NCI-H1092 treated with DMSO at 0.1 percent for 48 hours (cell line): Measurements from ENCODE around the gene MED31.
"Not testable (repeated sequence)": the region's sequence is repeated elsewhere in the genome, so short reads cannot be mapped to it uniquely, and the experiment has no call there.

Experiments used
- DNase-seq: peaks from one replicate; lab custom pipeline; 2025; lab: John Stamatoyannopoulos, UW

The MED31 gene

GRCh38 chr17:6655732-6656361, 4.4 kb upstream of the MED31 start:
- DNase-seq, result not testable (repeated sequence)

- DNase-seq, result peak; percentile 9
Measured at GRCh38 chr17:6654841-6655731, 3.7 kb upstream of the MED31 start.

- no peak for DNase-seq
Measured at GRCh38 chr17:6651919-6652452, 581 bp upstream of the MED31 start.

GRCh38 chr17:6648181-6648580, 3.2 kb downstream of the MED31 start:
- DNase-seq, result no peak

- DNase-seq, result no peak
Measured at GRCh38 chr17:6643451-6644125, 7.8 kb downstream of the MED31 start.

- DNase-seq, result no peak
Measured at GRCh38 chr17:6642592-6642991, 8.8 kb downstream of the MED31 start.

- DNase-seq, result peak; percentile 23
Measured at GRCh38 chr17:6641247-6641863, 10.1 kb downstream of the MED31 start.

- DNase-seq, result peak; percentile 83
Measured at GRCh38 chr17:6640536-6641246, 10.7 kb downstream of the MED31 start, which contains the start of the genes KIAA0753 and TXNDC17. Gene KIAA0753, minus strand, starts transcription at chr17:6640711. Its CDS starts 5,608 bp downstream, at chr17:6635103. Gene TXNDC17, plus strand, starts transcription at chr17:6641060. Its CDS starts 23 bp downstream, at chr17:6641083.

- DNase-seq, result no peak
Measured at GRCh38 chr17:6639586-6640535, 11.5 kb downstream of the MED31 start.

GRCh38 chr17:6639014-6639585, 12.3 kb downstream of the MED31 start:
- no peak for DNase-seq

GRCh38 chr17:6638046-6638908, 13.1 kb downstream of the MED31 start:
- no peak for DNase-seq

GRCh38 chr17:6637458-6637840, 14.0 kb downstream of the MED31 start:
- DNase-seq, result no peak

GRCh38 chr17:6636616-6637457, 14.6 kb downstream of the MED31 start:
- no peak for DNase-seq

- no peak for DNase-seq
Measured at GRCh38 chr17:6636105-6636504, 15.3 kb downstream of the MED31 start.

GRCh38 chr17:6633263-6633662, 18.1 kb downstream of the MED31 start:
- DNase-seq, result no peak

GRCh38 chr17:6632530-6632929, 18.9 kb downstream of the MED31 start:
- DNase-seq, result no peak

GRCh38 chr17:6630390-6630789, 21.0 kb downstream of the MED31 start:
- no peak for DNase-seq

- no peak for DNase-seq
Measured at GRCh38 chr17:6627019-6627418, 24.4 kb downstream of the MED31 start.
